Heart left ventricle (tissue), 13 donors: ENCODE results near the gene TNS1.

Source experiments
- POLR2A ChIP-seq, 2 donors: fragments of 450-650 bp; IDR thresholded peaks; one replicate each; pipeline ENCODE4 v1.6.1; 2017; ENCODE audit warnings: antibody characterized with exemption in 2 of 2, mild to moderate bottlenecking in 2 of 2, moderate library complexity in 2 of 2
- TF ChIP-seq, protein P1 (sequence below), 12 donors: fragments of 200-600 bp; sonication (generic) in 4 of 12; IDR thresholded peaks; one replicate each; pipeline versions ENCODE4 v1.5.0 to v1.8.0; 2018 to 2022; ENCODE audit warnings: antibody characterized with exemption in 12 of 12, mild to moderate bottlenecking in 5 of 12
- donor health status: ischemic (EF 13 %, LVEDD 7.1; RV severe dilation, severe dysfunction).
- donor health status: DM: no; HTN: yes; CAD: no.
- donor health status: DM: no; HTN: no; CAD: no.
- donor health status: ischemic (EF 25% LVEDD 6.9; RV normal size, moderate dysfunction).
- donor health status: ischemic (EF 25% LVEDD 5.7; RV mildly dilated, moderate dysfunction).
- donor health status: ischemic (EF 35%, LVEDD 5.7; RV mildly dilated, moderate dysfunction).
- donor health status: nonischemic (EF 11% LVEDD 7.7; RV severe dilation, severe dysfunction).
- donor health status: DM: yes; HTN: yes; CAD: no.
- donor health status: PGD.
- donor health status: ischemic (EF 29% LVEDD 5.4; RV normal size, mild dysfunction).
- donor health status: nonischemic (EF 23%, LVEDD 6.1; RV moderate dilation, normal function).

DNA sequence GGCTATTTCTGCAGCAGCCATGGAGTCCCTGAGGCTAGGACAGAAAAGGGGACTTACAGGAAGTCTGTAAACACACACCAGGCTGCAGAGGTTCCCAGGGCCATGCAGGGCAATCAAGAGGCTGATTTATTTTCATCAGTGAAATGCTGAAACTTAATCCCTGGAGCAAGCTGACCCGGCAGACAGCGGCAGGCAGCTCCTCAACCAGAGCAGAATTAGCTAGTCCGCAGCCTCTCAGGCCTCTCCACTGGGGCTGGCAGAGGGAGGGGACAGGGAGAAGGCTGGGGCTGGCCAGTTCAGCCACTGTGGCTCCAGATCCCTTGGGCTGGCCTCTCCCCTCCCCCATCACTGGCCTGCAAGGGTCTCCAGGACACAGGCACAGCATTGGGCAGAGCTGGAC, 136.3 kb downstream of the TNS1 start:
- TF ChIP-seq POLR2A (IDR thresholded peaks at IDR 0.05), result no peak
- TF ChIP-seq, protein P1, sequence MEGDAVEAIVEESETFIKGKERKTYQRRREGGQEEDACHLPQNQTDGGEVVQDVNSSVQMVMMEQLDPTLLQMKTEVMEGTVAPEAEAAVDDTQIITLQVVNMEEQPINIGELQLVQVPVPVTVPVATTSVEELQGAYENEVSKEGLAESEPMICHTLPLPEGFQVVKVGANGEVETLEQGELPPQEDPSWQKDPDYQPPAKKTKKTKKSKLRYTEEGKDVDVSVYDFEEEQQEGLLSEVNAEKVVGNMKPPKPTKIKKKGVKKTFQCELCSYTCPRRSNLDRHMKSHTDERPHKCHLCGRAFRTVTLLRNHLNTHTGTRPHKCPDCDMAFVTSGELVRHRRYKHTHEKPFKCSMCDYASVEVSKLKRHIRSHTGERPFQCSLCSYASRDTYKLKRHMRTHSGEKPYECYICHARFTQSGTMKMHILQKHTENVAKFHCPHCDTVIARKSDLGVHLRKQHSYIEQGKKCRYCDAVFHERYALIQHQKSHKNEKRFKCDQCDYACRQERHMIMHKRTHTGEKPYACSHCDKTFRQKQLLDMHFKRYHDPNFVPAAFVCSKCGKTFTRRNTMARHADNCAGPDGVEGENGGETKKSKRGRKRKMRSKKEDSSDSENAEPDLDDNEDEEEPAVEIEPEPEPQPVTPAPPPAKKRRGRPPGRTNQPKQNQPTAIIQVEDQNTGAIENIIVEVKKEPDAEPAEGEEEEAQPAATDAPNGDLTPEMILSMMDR (IDR thresholded peaks at IDR 0.05), result no peak
